NOMO-1 treated with DMSO at 0.1 percent for 48 hours (cell line): ENCODE results near the gene PELI2.

Source experiments
- DNase-seq: peaks from one replicate; lab custom pipeline; 2025; ENCODE audit not compliant: unreplicated experiment; lab: John Stamatoyannopoulos, UW

PELI2 gene

GRCh38 chr14:56119201-56119981, 1.2 kb downstream of the PELI2 start:
- peak; percentile 55 for DNase-seq

GRCh38 chr14:56120091-56120691, 2.0 kb downstream of the PELI2 start:
- no peak for DNase-seq

- no peak for DNase-seq
These were observed 3.6 kb downstream of the PELI2 start for GRCh38 chr14:56121816-56122215.

DNA sequence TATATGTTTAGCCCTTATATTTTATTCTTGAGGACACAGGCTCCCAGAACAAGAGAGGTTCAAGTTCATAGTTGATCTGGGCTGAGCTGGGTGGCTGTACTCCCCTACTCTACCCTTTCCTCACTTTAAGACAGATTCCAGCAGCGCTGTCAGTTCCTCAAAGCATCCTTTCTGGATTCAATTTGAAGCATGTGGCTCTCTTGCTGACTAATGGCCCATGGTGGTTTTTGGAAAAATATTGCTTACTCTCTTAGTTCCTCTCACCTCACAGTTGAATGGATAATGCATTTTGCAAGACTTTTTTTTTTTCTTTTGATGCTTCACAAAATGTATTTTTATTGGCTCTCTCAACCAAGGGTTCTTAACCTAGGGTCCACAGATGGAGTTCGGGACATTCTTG, 4.1 kb downstream of the PELI2 start:
- DNase-seq: no peak

GRCh38 chr14:56124327-56124726, 6.1 kb downstream of the PELI2 start:
- DNase-seq: no peak

GRCh38 chr14:56125772-56126636, 7.8 kb downstream of the PELI2 start:
- DNase-seq: no peak

DNA sequence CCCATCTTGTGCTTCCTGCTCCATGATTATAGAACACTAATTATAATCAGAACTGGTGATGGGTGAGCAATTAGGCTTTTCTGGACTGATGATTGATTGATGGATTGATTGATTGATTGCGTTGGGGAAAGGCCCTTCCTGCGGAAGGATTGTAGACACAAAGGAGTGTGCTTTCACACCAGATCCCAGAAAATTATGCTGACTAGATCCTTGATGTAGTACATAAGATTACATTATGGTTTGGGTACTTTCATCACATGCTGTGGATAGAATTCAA, 8.4 kb downstream of the PELI2 start:
- DNase-seq: no peak

DNA sequence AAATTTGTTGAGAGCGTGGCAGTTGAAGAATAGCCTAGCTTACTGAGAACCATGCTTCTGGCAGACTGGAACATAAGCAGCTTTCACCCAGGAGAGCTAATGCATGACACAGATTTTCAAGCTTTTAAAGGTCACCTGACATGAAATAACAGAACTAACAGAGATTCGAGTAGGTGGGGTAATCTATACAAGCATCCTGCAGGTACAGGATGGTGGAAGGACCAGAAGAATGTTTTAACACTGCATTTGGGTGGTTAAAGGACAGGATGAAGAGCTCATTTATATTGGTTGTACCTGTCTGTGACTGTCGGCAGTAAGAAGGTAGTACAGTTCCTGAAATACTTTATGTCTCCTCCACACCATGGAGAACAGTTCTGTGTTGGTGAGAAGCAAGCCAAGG, 8.9 kb downstream of the PELI2 start:
- no peak for DNase-seq

GRCh38 chr14:56129092-56129491, 10.9 kb downstream of the PELI2 start:
- DNase-seq: no peak

DNA sequence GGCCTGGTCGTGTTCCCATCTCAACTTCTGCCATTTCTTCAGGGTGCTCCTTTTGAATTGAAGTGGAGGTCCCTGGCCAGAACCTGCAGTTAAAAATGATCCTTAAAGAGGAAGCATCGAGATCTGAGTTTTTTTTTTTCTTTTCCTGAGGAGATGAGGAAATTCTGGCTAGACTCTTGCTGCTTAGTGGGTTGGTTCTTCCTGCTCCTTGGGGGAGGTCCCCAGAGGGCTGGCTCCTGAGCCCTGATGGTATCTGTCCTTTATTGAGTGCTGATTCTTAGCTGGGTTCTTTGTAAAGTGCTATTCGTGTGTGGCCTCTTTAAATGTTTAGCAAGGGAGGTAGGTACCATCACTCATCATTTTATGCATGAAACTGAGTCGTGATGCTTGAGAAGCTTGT, 11.7 kb downstream of the PELI2 start:
- peak; percentile 65 for DNase-seq

DNA sequence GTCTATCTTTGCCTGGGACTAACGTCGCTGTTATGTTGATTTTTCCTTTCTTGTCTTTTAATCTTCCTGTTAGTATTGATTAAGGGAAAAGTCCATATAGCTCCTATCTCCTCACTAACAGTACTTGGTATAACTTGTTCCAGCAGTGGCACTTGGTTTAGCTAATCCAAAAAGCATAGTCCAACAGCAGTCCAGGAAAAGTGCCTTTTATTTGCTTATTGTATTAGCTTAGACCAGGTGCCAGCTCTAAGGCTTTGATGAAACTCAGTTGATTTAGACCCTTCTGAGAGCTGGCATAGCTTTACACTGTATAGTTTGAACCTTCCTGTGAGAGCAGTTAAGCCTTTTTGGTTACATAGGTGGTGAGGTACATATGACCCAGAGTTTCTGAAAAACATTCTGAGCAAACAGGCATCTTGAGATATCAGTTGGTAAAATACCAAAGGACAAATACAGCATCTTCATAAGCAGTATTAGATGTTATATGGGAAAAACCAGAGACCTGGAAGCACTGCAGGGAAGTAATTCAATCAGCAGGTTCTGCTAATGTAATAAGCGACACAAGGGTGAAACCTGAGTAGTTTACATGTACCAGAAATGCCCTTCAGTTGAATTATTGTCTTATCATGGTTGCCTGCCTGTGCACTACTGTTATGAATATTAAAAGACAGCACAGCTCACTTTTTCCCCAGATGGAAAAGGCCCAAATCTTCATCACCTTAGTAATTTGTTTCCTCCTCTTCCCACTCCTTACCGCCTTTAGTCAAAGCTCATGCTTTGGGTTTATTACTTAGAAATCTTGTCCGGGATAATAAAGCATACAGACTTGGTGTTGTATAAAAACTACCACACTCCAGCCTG, 13.0 kb downstream of the PELI2 start:
- no peak for DNase-seq

- DNase-seq: no peak
These were observed 13.9 kb downstream of the PELI2 start for GRCh38 chr14:56131865-56132833.

DNA sequence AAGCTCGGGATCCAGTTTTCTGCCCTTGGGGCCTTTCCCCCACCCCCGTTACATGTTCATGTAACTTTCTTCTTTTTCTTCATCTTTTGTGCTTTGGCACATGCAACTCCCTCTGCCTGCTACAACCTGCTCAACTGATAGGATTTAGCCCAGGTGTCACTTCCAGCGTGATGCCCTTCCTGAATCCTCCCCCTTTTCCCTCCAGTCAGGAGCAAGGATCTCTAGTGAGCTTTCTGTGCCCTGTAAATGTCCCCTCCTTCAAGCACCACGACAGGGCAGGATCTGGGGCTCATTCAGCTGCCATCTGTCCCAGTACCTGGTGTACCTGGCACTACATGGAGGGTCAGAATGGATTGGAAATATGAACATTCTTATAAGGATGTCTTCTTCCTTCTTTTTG, 15.3 kb downstream of the PELI2 start:
- no peak for DNase-seq

DNA sequence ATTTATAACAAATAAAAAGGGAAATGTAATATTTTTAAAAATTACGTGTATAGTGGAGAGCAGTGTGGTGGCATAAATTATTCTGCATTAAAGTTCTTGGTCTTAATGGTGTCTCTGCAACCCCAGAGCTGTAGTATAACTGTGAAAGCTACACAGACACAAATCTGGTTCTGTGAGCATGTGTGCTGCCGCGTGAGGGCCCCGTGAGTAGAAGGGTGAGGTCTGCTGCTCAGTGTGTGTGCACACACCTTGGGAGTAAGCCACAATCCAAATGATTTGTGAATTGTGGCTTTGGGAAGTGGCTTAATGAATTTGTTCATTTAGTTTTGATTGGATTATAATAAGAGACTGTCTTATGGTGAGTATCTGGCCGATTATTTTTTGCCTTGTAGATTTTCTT, 16.8 kb downstream of the PELI2 start:
- DNase-seq: no peak

- DNase-seq: no peak
These were observed 17.5 kb downstream of the PELI2 start for GRCh38 chr14:56135668-56136067.

GRCh38 chr14:56136571-56137452, 18.6 kb downstream of the PELI2 start:
- no peak for DNase-seq

DNA sequence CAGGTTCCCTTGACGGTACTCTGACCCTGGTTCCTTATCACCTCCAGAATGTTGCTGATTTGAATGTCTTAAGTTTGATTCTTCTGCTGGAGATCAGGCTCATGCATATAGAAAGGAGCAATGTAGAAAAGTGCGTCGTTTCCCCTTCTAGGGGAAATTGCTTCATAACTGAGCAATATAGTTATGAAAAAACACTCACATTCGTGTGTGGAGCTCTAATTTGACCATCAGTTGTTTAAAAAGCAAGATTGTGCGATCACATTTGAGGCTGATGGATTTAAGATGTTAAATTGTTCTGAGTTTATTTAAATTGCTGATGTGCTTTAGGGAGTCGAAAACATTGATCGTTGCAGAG, 19.2 kb downstream of the PELI2 start:
- DNase-seq: peak; percentile 64

DNA sequence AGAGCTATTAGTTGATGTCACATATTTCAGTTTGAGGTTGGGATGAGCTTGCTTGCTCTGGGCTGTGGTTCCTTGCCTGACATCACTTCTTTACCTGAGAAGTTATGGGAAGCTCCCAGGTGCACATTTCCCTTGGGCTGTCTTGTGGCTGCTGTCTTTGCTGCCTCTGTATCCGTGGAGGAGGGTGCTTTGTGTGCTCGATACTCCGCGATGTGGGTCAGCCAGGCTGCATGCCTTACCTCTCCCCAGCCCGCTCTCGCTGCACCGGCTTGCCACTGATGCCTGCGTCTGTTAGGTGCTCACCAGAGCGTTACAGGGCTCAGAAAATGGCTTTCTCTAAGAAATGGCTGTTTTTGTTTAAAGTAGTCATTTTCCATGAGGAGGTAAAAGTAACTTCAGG, 19.6 kb downstream of the PELI2 start:
- no peak for DNase-seq

- DNase-seq: no peak
These were observed 20.7 kb downstream of the PELI2 start for GRCh38 chr14:56138928-56139327.
